SK-N-SH (cell line): ENCODE measurements around the gene SLC34A1. TPM values are rescaled to one million over a fixed set of nuclear protein-coding genes. Genes with fewer than 3 reads are reported as not detected.

Experiments used
- CTCF ChIA-PET: fragments of 300-600, 350-600 bp; formaldehyde crosslinking; extraction: SDS; loops from one replicate; lab custom pipeline; 2021; lab: Yijun Ruan, JAX
- POLR2A ChIA-PET: fragments of 350-600 bp; sonication (Branson Sonifier 250); formaldehyde crosslinking; extraction: SDS; loops from one replicate; lab custom pipeline; 2020; ENCODE audit warnings: antibody characterized with exemption, inconsistent platforms; lab: Yijun Ruan, JAX
- DNase-seq: peaks from one replicate; pipeline ENCODE4 v3.0.0; 2012
- H2AFZ ChIP-seq: fragments of 200-600 bp; sonication (generic); 2 replicates; pipeline ENCODE4 v1.8.1; 2016; ENCODE audit warnings: antibody characterized with exemption, mild to moderate bottlenecking, low read depth
- H3F3A ChIP-seq: fragments of 200-600 bp; sonication (generic); replicated peaks from 2 replicates; pipeline ENCODE3; 2016; ENCODE audit warnings: antibody characterized with exemption, mild to moderate bottlenecking; ENCODE audit not compliant: insufficient read depth
- H3K27ac ChIP-seq, 2 experiments: fragments of 200-500 bp in 1 of 2; fragments of 200-600 bp in 1 of 2; sonication (Bioruptor generic) in 1 of 2; sonication (generic), shearing (Covaris generic) in 1 of 2; 2 replicates each; pipeline versions ENCODE4 v1.5.1 to v1.6.1; 2014 to 2016; ENCODE audit warnings: low read depth in 2 of 2, inconsistent platforms in 1 of 2, low read length in 1 of 2, mild to moderate bottlenecking in 1 of 2, mixed read lengths in 1 of 2
- H3K27me3 ChIP-seq: fragments of 200-600 bp; sonication (generic), shearing (Covaris generic); 2 replicates; pipeline ENCODE4 v1.6.1; 2016; ENCODE audit warnings: mixed run types; ENCODE audit not compliant: insufficient read depth
- H3K36me3 ChIP-seq, 2 experiments: fragments of 200-500 bp in 1 of 2; fragments of 200-600 bp in 1 of 2; sonication (Bioruptor generic) in 1 of 2; sonication (generic) in 1 of 2; replicated peaks in 1 of 2; 2 replicates each; pipeline versions ENCODE3 to v1.5.1; 2014 to 2016; ENCODE audit warnings: low read length in 1 of 2, mild to moderate bottlenecking in 1 of 2; ENCODE audit not compliant: insufficient read depth in 2 of 2, control insufficient read depth in 1 of 2
- H3K4me1 ChIP-seq, 2 experiments: fragments of 200-500 bp in 1 of 2; fragments of 200-600 bp in 1 of 2; sonication (Bioruptor generic) in 1 of 2; sonication (generic), shearing (Covaris generic) in 1 of 2; 2 replicates each; pipeline versions ENCODE4 v1.5.1 to v1.6.1; 2014 to 2016; ENCODE audit warnings: low read depth in 1 of 2, low read length in 1 of 2, mixed run types in 1 of 2; ENCODE audit not compliant: insufficient read depth in 2 of 2, control insufficient read depth in 1 of 2
- H3K4me2 ChIP-seq: fragments of 200-600 bp; sonication (generic), shearing (Covaris generic); 2 replicates; pipeline ENCODE4 v1.6.1; 2017; ENCODE audit warnings: mixed run types
- H3K4me3 ChIP-seq, 2 experiments: fragments of 200-500 bp in 1 of 2; fragments of 200-600 bp in 1 of 2; sonication (Bioruptor generic) in 1 of 2; sonication (generic), shearing (Covaris generic) in 1 of 2; 2 replicates each; pipeline versions ENCODE4 v1.5.1 to v1.8.1; 2014 to 2016; ENCODE audit warnings: low read depth in 2 of 2, inconsistent platforms in 1 of 2, low read length in 1 of 2, mild to moderate bottlenecking in 1 of 2, mixed read lengths in 1 of 2, moderate library complexity in 1 of 2
- H3K79me2 ChIP-seq: fragments of 200-600 bp; sonication (generic); 2 replicates; pipeline ENCODE4 v1.8.1; 2017; ENCODE audit warnings: mild to moderate bottlenecking; ENCODE audit not compliant: insufficient read depth
- H3K9ac ChIP-seq: fragments of 200-600 bp; sonication (generic); 2 replicates; pipeline ENCODE4 v1.6.1; 2017; ENCODE audit warnings: mixed run types
- H3K9me2 ChIP-seq: fragments of 200-600 bp; sonication (generic); 2 replicates; pipeline ENCODE4 v1.6.1; 2017; ENCODE audit warnings: mixed run types
- H3K9me3 ChIP-seq: fragments of 200-600 bp; sonication (generic); 2 replicates; pipeline ENCODE4 v1.6.1; 2017; ENCODE audit warnings: mixed run types, mild to moderate bottlenecking, moderate library complexity
- H4K20me1 ChIP-seq: fragments of 200-600 bp; sonication (generic); 2 replicates; pipeline ENCODE4 v1.6.1; 2017; ENCODE audit warnings: mild to moderate bottlenecking, mixed run types; ENCODE audit not compliant: insufficient read depth
- ELF1 ChIP-seq: IDR thresholded peaks from 2 replicates; pipeline ENCODE4 v1.4.0; 2012
- FOSL2 ChIP-seq: IDR thresholded peaks from 2 replicates; pipeline ENCODE4 v1.4.0; 2012; ENCODE audit warnings: low read depth, mild to moderate bottlenecking, moderate library complexity, borderline replicate concordance
- FOXJ3 ChIP-seq: sonication (generic); formaldehyde crosslinking; IDR thresholded peaks from 2 replicates; pipeline ENCODE4 v1.5.1; 2020; ENCODE audit warnings: mild to moderate bottlenecking, missing genetic modification reagents
- GABPA ChIP-seq: IDR thresholded peaks from 2 replicates; pipeline ENCODE4 v1.4.0; 2012; ENCODE audit warnings: low read depth, mild to moderate bottlenecking
- NRF1 ChIP-seq: IDR thresholded peaks from 2 replicates; pipeline ENCODE4 v1.6.1; 2012; ENCODE audit warnings: low read depth, mild to moderate bottlenecking, low read length
- POLR2AphosphoS5 ChIP-seq: IDR thresholded peaks from 2 replicates; pipeline ENCODE4 v1.6.1; 2012; ENCODE audit warnings: low read depth, low read length
- RFX5 ChIP-seq: IDR thresholded peaks from 2 replicates; pipeline ENCODE4 v1.6.1; 2012; ENCODE audit warnings: mild to moderate bottlenecking, improper control_type of control experiment, low read length
- TEAD4 ChIP-seq: IDR thresholded peaks from 2 replicates; pipeline ENCODE4 v1.4.0; 2012; ENCODE audit warnings: mild to moderate bottlenecking, borderline replicate concordance; ENCODE audit not compliant: insufficient read depth
- WGBS: methylation state at CpG from one replicate; pipeline ENCODE4 v1.1.6; 2017; ENCODE audit warnings: low lambda C conversion rate; 5-methylcytosine and 5-hydroxymethylcytosine counted together
- polyA plus RNA-seq, 3 experiments: library from polyadenylated mRNA; depleted of rRNA; stranded (reverse); fragments of >200 nt; gene quantifications; 2 replicates each; pipeline ENCODE4 v1.2.3, GENCODE V29; 2012
- TF ChIP-seq, protein P1 (sequence below): IDR thresholded peaks from 2 replicates; pipeline ENCODE4 v1.4.0; 2012; ENCODE audit warnings: low read depth, borderline replicate concordance
- TF ChIP-seq, protein P2 (sequence below): IDR thresholded peaks from 2 replicates; pipeline ENCODE4; 2012

Gene SLC34A1, protein sequence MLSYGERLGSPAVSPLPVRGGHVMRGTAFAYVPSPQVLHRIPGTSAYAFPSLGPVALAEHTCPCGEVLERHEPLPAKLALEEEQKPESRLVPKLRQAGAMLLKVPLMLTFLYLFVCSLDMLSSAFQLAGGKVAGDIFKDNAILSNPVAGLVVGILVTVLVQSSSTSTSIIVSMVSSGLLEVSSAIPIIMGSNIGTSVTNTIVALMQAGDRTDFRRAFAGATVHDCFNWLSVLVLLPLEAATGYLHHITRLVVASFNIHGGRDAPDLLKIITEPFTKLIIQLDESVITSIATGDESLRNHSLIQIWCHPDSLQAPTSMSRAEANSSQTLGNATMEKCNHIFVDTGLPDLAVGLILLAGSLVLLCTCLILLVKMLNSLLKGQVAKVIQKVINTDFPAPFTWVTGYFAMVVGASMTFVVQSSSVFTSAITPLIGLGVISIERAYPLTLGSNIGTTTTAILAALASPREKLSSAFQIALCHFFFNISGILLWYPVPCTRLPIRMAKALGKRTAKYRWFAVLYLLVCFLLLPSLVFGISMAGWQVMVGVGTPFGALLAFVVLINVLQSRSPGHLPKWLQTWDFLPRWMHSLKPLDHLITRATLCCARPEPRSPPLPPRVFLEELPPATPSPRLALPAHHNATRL
- 0.03 TPM in 1 of 2 replicates, not detected in the other for polyA plus RNA-seq (2012; rRNA removed)
- not detected in 2 replicates for polyA plus RNA-seq (2012; cell fraction: cytosol; rRNA removed)
- not detected in 2 replicates for polyA plus RNA-seq (2012; cell fraction: nucleus; rRNA removed)

DNA sequence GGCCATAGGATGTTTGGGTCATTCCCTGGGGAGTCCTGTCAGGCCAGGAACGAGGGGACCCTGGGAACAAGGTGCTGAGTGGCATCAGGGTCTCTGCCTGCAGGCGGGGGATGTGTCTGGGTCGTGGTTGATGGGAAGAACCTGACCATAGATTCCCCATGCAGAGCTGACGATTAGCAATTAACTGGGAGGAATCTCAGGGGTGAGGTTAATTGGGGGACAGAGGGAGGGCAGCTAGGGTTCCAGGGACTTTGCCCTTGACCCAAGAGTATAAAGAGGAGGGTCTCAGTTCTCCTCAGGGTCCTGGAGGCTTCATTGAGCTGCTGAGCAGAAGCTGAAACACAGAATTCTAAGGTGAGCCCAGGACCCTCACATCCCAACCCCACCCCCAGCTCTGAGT is at the start of gene SLC34A1:
SLC34A1 (plus strand) TSS at position 301 of the 400 bp plus-strand sequence. CDS start 1,308 bp downstream, outside the sequence.
- Histone ChIP-seq H3K4me1 (peaks cover 0 to 7% of the 10 kb centered on the region in 2 experiments; a peak in 2 of 4 replicates), H3K36me3 (no peaks in the 10 kb centered on the region), H3K9ac (no peak within 1 kb of the TSS), H3K9me3 (no peaks in the 10 kb centered on the region), H3K9me2 (no peaks in the 10 kb centered on the region), H3K79me2 (no peaks in the 10 kb centered on the region), H3K27me3 (no peaks in the 10 kb centered on the region), H2AFZ (no peak within 1 kb of the TSS), H3K4me3 (no peak within 1 kb of the TSS), H3K27ac (no peak within 1 kb of the TSS), H3K4me2 (no peak within 1 kb of the TSS), H3F3A (peaks cover under 1% of the 10 kb centered on the region), H4K20me1 (no peaks in the 10 kb centered on the region)
- WGBS: 33% methylated on average over 3 of the region's 4 CpGs
- ChIA-PET CTCF (interaction anchor here (5.5 to 14.2 kb wide), 3 partner anchors 15 to 70 kb away, joined by 42 to 209 read pairs (median 58); no protein-coding TSS in a partner anchor), POLR2A (no interaction called here)
- DNase-seq: no peak
- TF ChIP-seq RFX5 (no peak), FOSL2 (no peak), NRF1 (no peak), GABPA (no peak), FOXJ3 (no peak)
- TF ChIP-seq, protein P1, sequence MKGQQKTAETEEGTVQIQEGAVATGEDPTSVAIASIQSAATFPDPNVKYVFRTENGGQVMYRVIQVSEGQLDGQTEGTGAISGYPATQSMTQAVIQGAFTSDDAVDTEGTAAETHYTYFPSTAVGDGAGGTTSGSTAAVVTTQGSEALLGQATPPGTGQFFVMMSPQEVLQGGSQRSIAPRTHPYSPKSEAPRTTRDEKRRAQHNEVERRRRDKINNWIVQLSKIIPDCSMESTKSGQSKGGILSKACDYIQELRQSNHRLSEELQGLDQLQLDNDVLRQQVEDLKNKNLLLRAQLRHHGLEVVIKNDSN: no peak
- TF ChIP-seq, protein P2, sequence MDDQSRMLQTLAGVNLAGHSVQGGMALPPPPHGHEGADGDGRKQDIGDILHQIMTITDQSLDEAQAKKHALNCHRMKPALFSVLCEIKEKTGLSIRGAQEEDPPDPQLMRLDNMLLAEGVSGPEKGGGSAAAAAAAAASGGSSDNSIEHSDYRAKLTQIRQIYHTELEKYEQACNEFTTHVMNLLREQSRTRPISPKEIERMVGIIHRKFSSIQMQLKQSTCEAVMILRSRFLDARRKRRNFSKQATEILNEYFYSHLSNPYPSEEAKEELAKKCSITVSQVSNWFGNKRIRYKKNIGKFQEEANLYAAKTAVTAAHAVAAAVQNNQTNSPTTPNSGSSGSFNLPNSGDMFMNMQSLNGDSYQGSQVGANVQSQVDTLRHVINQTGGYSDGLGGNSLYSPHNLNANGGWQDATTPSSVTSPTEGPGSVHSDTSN: no peak
- TF ChIP-seq, all 33 proteins: peak for 0

DNA sequence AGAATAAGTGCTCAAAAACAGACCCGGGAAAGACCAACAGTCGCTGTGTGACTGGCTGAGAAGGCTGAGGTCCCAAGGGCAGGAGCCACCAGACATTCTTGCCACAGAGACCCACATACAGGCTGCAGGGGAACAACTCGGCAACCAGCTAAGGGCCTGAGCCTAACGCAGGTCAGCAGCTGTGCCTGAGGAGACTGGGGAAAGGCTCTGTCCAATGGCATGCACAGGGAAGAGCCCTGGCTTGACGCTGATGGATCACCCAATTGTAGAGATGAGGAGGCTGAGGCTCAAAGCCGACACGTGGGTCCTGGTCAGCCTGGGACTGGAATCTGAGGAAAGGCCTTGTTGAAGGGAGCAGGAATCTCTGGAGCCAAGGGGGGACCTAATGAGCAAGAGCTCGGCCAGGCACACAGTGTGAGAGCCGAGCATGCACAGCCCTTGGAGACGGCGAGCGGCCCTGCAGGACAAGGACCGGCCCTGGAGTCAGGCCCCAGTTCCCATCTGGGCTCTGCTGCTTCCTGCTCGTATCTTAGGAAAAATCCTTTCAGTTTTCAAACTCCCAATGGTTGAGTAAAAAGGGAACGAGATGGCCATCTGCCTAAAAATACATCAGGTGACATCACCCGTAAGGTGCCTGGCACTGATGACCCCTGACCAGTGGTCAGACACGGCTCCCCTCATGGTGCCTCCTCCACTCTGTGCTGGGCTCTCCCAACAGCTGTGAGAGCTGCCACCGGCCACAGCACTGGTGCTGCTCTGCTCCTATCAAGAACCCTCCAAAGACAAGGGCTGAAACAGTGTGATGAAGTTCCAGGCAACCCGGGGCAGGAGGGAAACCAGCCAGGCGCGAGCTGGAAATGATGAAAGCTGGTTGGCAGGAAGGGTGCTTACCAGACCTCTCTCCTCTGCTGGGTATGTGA is 49.2 kb upstream of the SLC34A1 start:
- Histone ChIP-seq H3K27me3 (no peaks in the 10 kb centered on the region), H4K20me1 (peaks cover 3% of the 10 kb centered on the region; the same call in 1 of the 2 replicates), H3K9ac (no peak overlapping the region), H3F3A (no peaks in the 10 kb centered on the region), H3K9me3 (no peaks in the 10 kb centered on the region), H3K27ac (no peak overlapping the region), H3K79me2 (peaks cover 11% of the 10 kb centered on the region; the same call in 1 of the 2 replicates), H2AFZ (no peak overlapping the region), H3K4me2 (no peak overlapping the region), H3K9me2 (no peaks in the 10 kb centered on the region), H3K4me3 (no peak overlapping the region), H3K36me3 (peaks cover 3 to 87% of the 10 kb centered on the region in 2 experiments), H3K4me1 (no peaks in the 10 kb centered on the region)
- TF ChIP-seq TEAD4 (no peak), ELF1 (no peak), POLR2AphosphoS5 (no peak)
- TF ChIP-seq, protein P2: no peak
- DNase-seq: no peak
- CTCF ChIA-PET: interaction anchor here (0.8 to 4.4 kb wide), 7 partner anchors 9 to 222 kb away, joined by 3 to 23 read pairs (median 3); partner anchors contain the start of genes PRELID1 and RAB24
- WGBS: 93% methylated on average over 13 of the region's 21 CpGs
- POLR2A ChIA-PET: no interaction called here
